Activated T-cell treated with anti-CD3 and anti-CD28 coated beads, Interleukin-2, amount 50 U/mL, for 72 hours (primary cell): Measurements from ENCODE around the gene NPHP4. TPM values are rescaled to one million over a fixed set of nuclear protein-coding genes. Genes with fewer than 3 reads are reported as not detected.

Experiments used
- ATAC-seq, 2 donors: fragments of 150-1000 bp; cut with Tn5 transposase; replicated peaks in 1 of 2; 2 replicates each; pipeline ENCODE4 v1.10.0; 2021; ENCODE audit warnings: moderate library complexity in 2 of 2, mild to moderate bottlenecking in 1 of 2
- DNase-seq, 2 donors: peaks; one replicate each; pipeline ENCODE4 v3.0.0; 2021 to 2022; ENCODE audit warnings: mixed read lengths in 1 of 2
- H3K27ac Mint-ChIP-seq: one replicate; pipeline ENCODE4 v1.8.0; 2022; ENCODE audit warnings: mild to moderate bottlenecking, moderate library complexity, mixed read lengths
- H3K27me3 Mint-ChIP-seq: one replicate; pipeline ENCODE4 v1.8.0; 2022; ENCODE audit warnings: low read depth, mixed read lengths
- H3K36me3 Mint-ChIP-seq, 2 donors: one replicate each; pipeline ENCODE4 v1.8.0; 2022; ENCODE audit warnings: mixed read lengths in 2 of 2, mild to moderate bottlenecking in 1 of 2; ENCODE audit not compliant: insufficient read depth in 2 of 2
- H3K4me1 Mint-ChIP-seq: one replicate; pipeline ENCODE4 v1.8.0; 2022; ENCODE audit warnings: low read depth, mixed read lengths
- H3K4me3 Mint-ChIP-seq, 2 donors: one replicate each; pipeline ENCODE4 v1.8.0; 2022; ENCODE audit warnings: mild to moderate bottlenecking in 2 of 2, mixed read lengths in 2 of 2, moderate library complexity in 2 of 2
- H3K9me3 Mint-ChIP-seq, 2 donors: one replicate each; pipeline ENCODE4 v1.8.0; 2022; ENCODE audit warnings: mixed read lengths in 2 of 2
- total RNA-seq, 2 donors: library from RNA; stranded (reverse); gene quantifications; one replicate each; pipeline ENCODE4 v1.2.3, GENCODE V29; 2022

NPHP4 gene
- total RNA-seq, 2 donors from 2014 or later, result 12.3 to 14.5 TPM

DNA sequence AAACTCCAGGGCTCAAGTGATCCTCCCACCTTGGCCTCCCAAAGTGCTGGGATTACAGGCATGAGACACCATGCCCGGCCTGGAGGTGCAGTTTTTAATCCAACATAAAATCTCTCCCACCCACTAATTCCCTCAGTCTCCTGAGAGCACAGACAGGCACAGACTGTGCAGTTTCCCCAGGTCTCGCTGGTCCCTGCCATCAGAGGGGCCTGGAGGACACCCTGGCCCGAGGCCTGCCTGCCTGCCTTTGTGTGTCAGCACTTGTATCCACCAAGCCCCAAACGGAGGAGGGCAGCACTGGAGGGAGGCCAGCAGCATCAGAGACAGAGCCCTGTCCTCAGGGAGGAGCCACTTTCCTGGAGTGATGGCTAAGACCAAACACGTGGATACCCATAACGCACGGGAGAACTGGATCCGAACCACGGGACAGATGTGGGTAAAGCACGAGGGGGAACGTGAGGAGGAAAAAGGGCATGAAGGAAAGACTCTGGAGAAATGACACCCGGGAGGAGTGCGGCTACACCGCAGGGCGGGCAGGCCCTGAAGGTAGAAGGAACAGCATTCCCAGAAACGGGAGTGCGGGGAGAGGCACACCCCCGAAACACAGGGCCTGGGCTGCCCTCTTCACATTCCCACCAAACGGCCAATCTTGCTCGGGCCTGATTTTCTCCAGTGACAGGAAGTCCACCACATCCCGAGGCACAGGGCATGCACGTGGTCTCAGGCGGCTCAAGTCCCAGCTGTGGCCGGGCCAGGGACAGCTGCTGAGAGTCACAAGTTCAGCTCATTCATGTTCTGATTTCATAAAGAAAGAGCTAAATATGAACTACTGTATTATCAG lies 29.7 kb downstream of the NPHP4 start:
- DNase-seq (no peak), ATAC-seq (no peak)
- H3K9me3 Mint-ChIP-seq, result no peaks in the 10 kb centered on the region
- H3K27ac Mint-ChIP-seq, result no peak overlapping the region
- H3K27me3 Mint-ChIP-seq, result no peaks in the 10 kb centered on the region
- H3K36me3 Mint-ChIP-seq, result peaks cover 0 to 2% of the 10 kb centered on the region in 2 donors
- no peak overlapping the region for H3K4me3 Mint-ChIP-seq
- no peaks in the 10 kb centered on the region for H3K4me1 Mint-ChIP-seq

DNA sequence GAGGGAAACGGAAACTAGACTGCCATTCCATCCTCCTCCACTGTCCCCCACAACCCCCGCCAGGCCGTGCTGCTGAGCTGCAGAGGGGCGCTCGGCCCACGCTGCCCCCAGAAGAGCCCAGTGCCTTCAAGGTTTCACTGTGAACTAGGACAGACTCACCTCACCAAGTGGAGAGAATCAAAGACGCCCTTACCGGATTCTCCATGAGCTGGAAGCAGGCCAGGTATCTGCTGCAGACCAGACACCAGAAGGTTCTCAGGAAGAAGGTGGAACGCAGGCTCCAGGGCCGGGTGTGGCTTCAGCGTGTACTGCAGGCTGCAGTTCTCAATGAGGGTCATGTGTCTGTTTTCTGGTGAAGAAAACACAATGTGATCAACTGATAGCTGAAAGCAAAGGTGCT lies 30.6 kb downstream of the NPHP4 start:
- H3K27ac Mint-ChIP-seq, result no peak overlapping the region
- no peaks in the 10 kb centered on the region for H3K27me3 Mint-ChIP-seq
- no peaks in the 10 kb centered on the region for H3K9me3 Mint-ChIP-seq
- peaks cover 2% of the 10 kb centered on the region in 2 donors for H3K36me3 Mint-ChIP-seq
- no peaks in the 10 kb centered on the region for H3K4me1 Mint-ChIP-seq
- H3K4me3 Mint-ChIP-seq, result no peak overlapping the region
- ATAC-seq (no peak), DNase-seq (no peak)

- H3K4me3 Mint-ChIP-seq, result no peak overlapping the region
- no peak overlapping the region for H3K27ac Mint-ChIP-seq
- H3K27me3 Mint-ChIP-seq, result no peaks in the 10 kb centered on the region
Measured at GRCh38 chr1:5960336-5960735, 31.9 kb downstream of the NPHP4 start.

GRCh38 chr1:5959667-5960230 lies 32.5 kb downstream of the NPHP4 start:
- Mint-ChIP-seq H3K4me3 (no peak overlapping the region), H3K27me3 (no peaks in the 10 kb centered on the region), H3K27ac (no peak overlapping the region), H3K36me3 (peaks cover 2 to 4% of the 10 kb centered on the region in 2 donors), H3K9me3 (no peaks in the 10 kb centered on the region), H3K4me1 (peaks cover 11% of the 10 kb centered on the region)
- DNase-seq (no peak), ATAC-seq (no peak)

More at GRCh38 chr1:5960336-5960735, 31.9 kb downstream of the NPHP4 start:
- Mint-ChIP-seq H3K36me3 (peaks cover 2% of the 10 kb centered on the region in 2 donors), H3K9me3 (no peaks in the 10 kb centered on the region), H3K4me1 (peaks cover 5% of the 10 kb centered on the region)
- DNase-seq (no peak), ATAC-seq (no peak)

GRCh38 chr1:5959087-5959486 lies 33.1 kb downstream of the NPHP4 start:
- no peak for ATAC-seq
- H3K27ac Mint-ChIP-seq, result no peak overlapping the region
- no peaks in the 10 kb centered on the region for H3K9me3 Mint-ChIP-seq
- H3K36me3 Mint-ChIP-seq, result peaks cover 4 to 7% of the 10 kb centered on the region in 2 donors
- no peak overlapping the region for H3K4me3 Mint-ChIP-seq
- DNase-seq, result no peak
- peaks cover 16% of the 10 kb centered on the region for H3K4me1 Mint-ChIP-seq
- H3K27me3 Mint-ChIP-seq, result no peaks in the 10 kb centered on the region

DNA sequence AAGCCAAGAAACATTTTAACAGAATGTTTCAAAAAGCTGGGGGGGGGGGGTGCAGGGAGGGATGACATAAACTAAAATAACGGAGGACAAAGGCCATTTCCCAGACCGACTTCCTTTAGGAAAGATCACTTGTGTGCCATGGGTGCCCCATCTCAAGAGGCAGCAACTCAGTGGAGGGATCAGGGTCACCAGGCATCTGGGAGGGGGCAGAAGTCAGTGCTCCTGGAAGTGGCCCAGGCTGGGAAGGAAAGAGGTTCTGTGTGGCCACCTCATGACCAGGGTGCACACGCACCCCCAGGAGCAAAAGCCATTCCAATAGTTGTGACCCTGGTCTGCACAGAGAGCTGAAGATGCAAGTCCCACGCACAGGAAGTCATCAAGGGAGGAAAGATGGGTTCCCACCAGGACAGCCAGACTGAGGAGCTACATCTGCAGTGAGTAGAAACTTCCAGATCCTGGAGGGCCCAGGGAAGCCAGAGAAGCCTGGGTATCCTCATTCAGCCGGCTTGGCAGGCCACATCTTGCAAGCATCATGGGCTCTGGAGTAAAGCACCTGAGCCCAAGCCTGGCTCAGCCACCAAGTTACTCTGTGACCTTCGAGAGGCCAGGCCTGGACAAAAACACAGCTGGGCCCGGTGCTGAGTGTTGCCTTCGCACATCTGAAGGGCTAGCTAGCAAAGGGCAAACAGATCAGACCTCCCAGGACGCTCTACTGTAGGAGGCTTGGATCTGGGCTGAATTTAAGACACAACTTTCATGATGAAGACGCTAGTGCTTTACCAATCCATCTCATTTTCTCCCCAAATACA lies 36.0 kb downstream of the NPHP4 start:
- ATAC-seq (peak in 1 of 2 donors; percentile 23), DNase-seq (no peak)
- peak overlapping the region; percentile 67 for H3K27ac Mint-ChIP-seq
- peak overlapping the region in 1 of 2 donors; percentile 10 for H3K4me3 Mint-ChIP-seq
- peaks cover 4 to 11% of the 10 kb centered on the region in 2 donors for H3K36me3 Mint-ChIP-seq
- no peaks in the 10 kb centered on the region for H3K9me3 Mint-ChIP-seq
- no peaks in the 10 kb centered on the region for H3K27me3 Mint-ChIP-seq
- H3K4me1 Mint-ChIP-seq, result peaks cover 16% of the 10 kb centered on the region

- ATAC-seq (peak; percentile 79 to 89), DNase-seq (peak in 1 of 2 donors; percentile 15)
- peaks cover 16% of the 10 kb centered on the region for H3K4me1 Mint-ChIP-seq
- no peaks in the 10 kb centered on the region for H3K9me3 Mint-ChIP-seq
- peak overlapping the region; percentile 20 to 64 for H3K4me3 Mint-ChIP-seq
- peaks cover 4 to 11% of the 10 kb centered on the region in 2 donors for H3K36me3 Mint-ChIP-seq
- peak overlapping the region; percentile 91 for H3K27ac Mint-ChIP-seq
- H3K27me3 Mint-ChIP-seq, result no peaks in the 10 kb centered on the region
Measured at GRCh38 chr1:5955479-5955977, 36.7 kb downstream of the NPHP4 start.

- DNase-seq, result peak in 1 of 2 donors; percentile 21
- H3K36me3 Mint-ChIP-seq, result peaks cover 4 to 11% of the 10 kb centered on the region in 2 donors
- H3K4me3 Mint-ChIP-seq, result peak overlapping the region; percentile 27 to 64
- no peaks in the 10 kb centered on the region for H3K9me3 Mint-ChIP-seq
- peaks cover 16% of the 10 kb centered on the region for H3K4me1 Mint-ChIP-seq
- peak; percentile 63 to 78 for ATAC-seq
- H3K27me3 Mint-ChIP-seq, result no peaks in the 10 kb centered on the region
- H3K27ac Mint-ChIP-seq, result peak overlapping the region; percentile 91
Measured at GRCh38 chr1:5954964-5955363, 37.3 kb downstream of the NPHP4 start.

GRCh38 chr1:5953386-5953785 lies 38.8 kb downstream of the NPHP4 start:
- no peak overlapping the region for H3K27ac Mint-ChIP-seq
- peaks cover 4 to 8% of the 10 kb centered on the region in 2 donors for H3K36me3 Mint-ChIP-seq
- no peak overlapping the region for H3K4me3 Mint-ChIP-seq
- no peaks in the 10 kb centered on the region for H3K9me3 Mint-ChIP-seq
- peaks cover 16% of the 10 kb centered on the region for H3K4me1 Mint-ChIP-seq
- DNase-seq, result no peak
- ATAC-seq, result no peak
- H3K27me3 Mint-ChIP-seq, result no peaks in the 10 kb centered on the region

DNA sequence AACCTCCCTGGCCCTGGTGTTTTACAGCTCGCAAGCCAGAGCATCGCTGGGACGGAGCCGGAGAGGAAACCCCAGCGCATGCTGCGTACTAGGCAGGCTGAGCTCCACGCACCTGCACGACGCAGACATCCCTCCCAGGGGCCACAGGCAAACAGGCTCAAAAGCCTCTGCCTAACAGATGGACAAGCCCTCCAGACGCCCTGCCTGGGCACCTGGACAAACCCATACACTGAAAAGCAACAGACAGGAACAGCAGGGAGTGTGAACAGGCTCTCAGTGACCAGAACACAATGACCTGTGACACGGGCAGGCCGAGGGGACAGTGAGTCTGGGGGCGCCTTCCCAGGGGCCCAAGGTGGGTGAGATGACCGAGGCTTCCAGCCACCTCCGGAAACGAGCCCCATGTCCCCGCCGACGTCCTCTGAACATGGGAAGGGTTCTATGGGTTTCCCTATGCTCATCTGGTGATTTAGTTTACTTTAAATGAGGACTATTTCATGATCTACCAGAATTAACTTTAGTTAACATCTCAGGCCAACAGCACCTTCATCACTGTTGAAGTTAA lies 40.3 kb downstream of the NPHP4 start:
- DNase-seq (no peak), ATAC-seq (no peak)
- Mint-ChIP-seq H3K27me3 (no peaks in the 10 kb centered on the region), H3K27ac (no peak overlapping the region), H3K4me1 (peaks cover 16% of the 10 kb centered on the region), H3K36me3 (peaks cover 3 to 8% of the 10 kb centered on the region in 2 donors), H3K4me3 (no peak overlapping the region), H3K9me3 (no peaks in the 10 kb centered on the region)

- Mint-ChIP-seq H3K4me3 (no peak overlapping the region), H3K4me1 (peaks cover 16% of the 10 kb centered on the region), H3K36me3 (peaks cover 2 to 8% of the 10 kb centered on the region in 2 donors), H3K27me3 (no peaks in the 10 kb centered on the region), H3K27ac (no peak overlapping the region), H3K9me3 (no peaks in the 10 kb centered on the region)
- DNase-seq (no peak), ATAC-seq (no peak)
Measured at GRCh38 chr1:5950994-5951785, 41.0 kb downstream of the NPHP4 start.
